ENCODE measurements around the gene HIVEP2.

- TF ChIP-seq POLR2AphosphoS5 (IDR thresholded peaks at IDR 0.05; ENCODE audit: low read depth, low read length), result no peak
- TF ChIP-seq POLR2A (IDR thresholded peaks at IDR 0.05; ENCODE audit: low read depth, low read length), result peak; percentile 40; the same call in 1 of the 2 replicates
- no peak for TF ChIP-seq TAF1 (IDR thresholded peaks at IDR 0.05; ENCODE audit: low read depth, low read length)
- peak; percentile 100 for TF ChIP-seq SPI1 (IDR thresholded peaks at IDR 0.05; ENCODE audit: low read depth, low read length)
- TF ChIP-seq PAX5 (IDR thresholded peaks at IDR 0.05; ENCODE audit: insufficient read depth, low read length, severe bottlenecking), result no peak
These were observed 31.4 kb downstream of the HIVEP2 start for GRCh38 chr6:142913511-142914047.

All from GM12891 (cell line).